Neural cell (in vitro differentiated cells): Measurements from ENCODE around the gene RSPH9.
"Not testable (repeated sequence)": the region's sequence is repeated elsewhere in the genome, so short reads cannot be mapped to it uniquely, and the experiment has no call there.

Source experiments
- EZH2 ChIP-seq: fragments of 200-600, 300-800 bp; shearing (Covaris generic), sonication (generic); IDR thresholded peaks from 2 replicates; pipeline ENCODE4 v1.6.1; 2014; ENCODE audit warnings: antibody characterized with exemption, low read length, borderline replicate concordance, mild to moderate bottlenecking; ENCODE audit not compliant: insufficient read depth, poor library complexity, severe bottlenecking
- REST ChIP-seq: IDR thresholded peaks from 2 replicates; pipeline ENCODE4 v1.6.1; 2012; ENCODE audit warnings: borderline replicate concordance

GRCh38 chr6:43662948-43663347 is 18.1 kb downstream of the RSPH9 start:
- not testable (repeated sequence) for TF ChIP-seq REST, EZH2
